ENCODE results near the gene CDV3. TPM values are rescaled to one million over a fixed set of nuclear protein-coding genes. Genes with fewer than 3 reads are reported as not detected.

CDV3 gene
- polyA plus RNA-seq, 3 donors, result 119 to 130 (median 126) TPM

DNA sequence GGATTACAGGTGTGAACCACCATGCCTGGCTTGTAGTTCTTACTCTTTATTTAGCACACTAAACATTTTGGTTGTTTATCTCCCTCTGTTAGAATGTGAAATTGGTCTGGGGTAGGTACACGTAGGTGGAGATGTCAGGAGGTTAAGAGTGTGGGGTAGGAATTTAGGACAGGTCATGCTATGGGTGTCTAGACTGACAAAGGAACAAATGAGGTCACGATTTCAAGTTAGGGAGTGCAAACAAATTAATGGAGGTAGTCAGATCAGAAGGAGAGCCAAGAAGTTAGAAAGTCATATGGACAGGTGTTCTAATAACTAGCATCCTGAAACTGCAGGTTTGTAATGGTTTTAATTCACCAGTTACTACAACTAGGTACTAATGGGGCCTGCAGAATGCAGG is 19.8 kb downstream of the CDV3 start:
- no peak for DNase-seq

- no peak for DNase-seq
Measured at GRCh38 chr3:133595341-133595740, 21.9 kb downstream of the CDV3 start.

DNA sequence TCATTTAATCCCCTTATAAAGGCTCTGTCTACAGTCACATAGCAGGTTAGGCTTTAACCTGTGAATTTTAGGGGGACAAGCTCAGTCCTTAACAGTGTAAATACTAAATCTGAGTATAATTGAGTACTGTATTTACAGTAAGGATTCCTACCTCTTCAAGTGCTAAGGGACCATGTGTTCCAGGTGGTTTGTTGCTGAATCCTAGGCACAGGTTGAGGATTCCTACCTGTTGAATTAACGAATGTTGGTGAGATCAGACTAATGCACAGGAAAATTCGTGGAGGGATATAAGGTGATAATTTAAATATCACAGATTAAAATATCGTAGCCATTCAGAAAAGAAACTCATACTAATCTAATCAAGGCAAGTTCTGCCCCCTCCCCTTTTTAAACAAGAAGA is 24.9 kb downstream of the CDV3 start:
- no peak for DNase-seq

GRCh38 chr3:133599280-133599679 is 25.8 kb downstream of the CDV3 start:
- DNase-seq, result no peak

- no peak for DNase-seq
Measured at GRCh38 chr3:133600572-133601081, 27.1 kb downstream of the CDV3 start.

- no peak for DNase-seq
Measured at GRCh38 chr3:133606342-133606741, 32.9 kb downstream of the CDV3 start.

DNA sequence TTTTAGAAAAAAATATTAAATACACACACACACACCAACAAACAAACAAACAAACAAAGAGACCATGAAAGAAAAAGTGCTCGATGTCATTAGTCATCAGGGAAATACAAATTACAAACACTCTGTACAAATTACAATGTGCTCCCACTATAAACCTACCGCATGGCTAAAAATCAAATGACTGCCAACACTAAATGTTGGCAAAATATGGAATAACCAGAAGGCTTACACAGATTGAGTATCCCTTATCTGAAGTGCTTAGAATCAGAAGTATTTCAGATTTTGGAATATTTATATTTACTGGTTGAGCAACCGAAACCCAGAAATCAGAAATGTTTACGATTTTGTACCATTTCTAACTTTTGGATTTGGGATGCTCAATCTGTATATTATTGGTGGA is 33.4 kb downstream of the CDV3 start:
- DNase-seq, result no peak

GRCh38 chr3:133607816-133608215 is 34.3 kb downstream of the CDV3 start:
- no peak for DNase-seq

- DNase-seq, result no peak
Measured at GRCh38 chr3:133608388-133608787, 34.9 kb downstream of the CDV3 start.

DNA sequence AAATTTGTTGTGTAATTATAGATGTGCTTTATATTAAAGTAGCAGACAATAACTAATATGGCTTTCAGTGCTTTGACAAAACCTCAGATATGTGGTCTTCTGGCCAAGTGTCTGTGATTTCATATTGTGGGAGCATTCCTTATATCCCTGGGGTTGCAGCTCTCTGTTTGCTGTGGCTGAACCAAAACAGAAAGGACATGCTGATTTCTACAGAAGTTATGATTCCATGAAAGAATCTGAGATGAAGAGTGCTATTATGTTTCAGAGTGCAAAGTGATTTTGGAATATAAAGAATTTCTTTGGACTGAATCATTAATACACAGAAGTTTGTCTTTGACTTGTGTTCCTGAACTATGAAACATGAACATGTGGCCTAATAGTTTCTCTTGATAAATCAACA is 36.5 kb downstream of the CDV3 start:
- no peak for DNase-seq

- DNase-seq, result no peak
Measured at GRCh38 chr3:133611534-133611933, 38.0 kb downstream of the CDV3 start.

- no peak for DNase-seq
Measured at GRCh38 chr3:133620066-133620784, 46.7 kb downstream of the CDV3 start.

GRCh38 chr3:133627789-133628188 is 54.3 kb downstream of the CDV3 start:
- no peak for DNase-seq

GRCh38 chr3:133629146-133629545 is 55.7 kb downstream of the CDV3 start:
- no peak for DNase-seq

DNA sequence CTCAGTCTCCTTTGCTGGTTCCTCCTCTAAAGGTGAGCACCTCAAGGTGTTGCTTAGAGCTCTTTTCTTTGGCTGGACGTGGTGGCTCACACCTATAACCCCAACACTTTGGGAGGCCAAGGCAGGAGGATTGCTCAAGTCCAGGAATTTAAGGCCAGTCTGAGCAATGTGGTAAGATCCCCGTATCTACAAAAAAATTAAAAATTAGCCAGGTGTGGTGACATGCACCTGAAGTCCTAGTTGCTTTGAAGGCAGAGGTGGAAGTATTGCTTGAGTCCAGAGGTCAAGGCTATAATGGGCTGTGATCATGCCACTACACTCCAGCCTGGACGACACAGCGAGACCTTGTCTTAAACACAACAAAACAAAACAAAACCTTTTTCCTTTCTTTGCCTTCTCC is 60.0 kb downstream of the CDV3 start:
- no peak for DNase-seq

Other genes starting within 250 kb of the CDV3 start
- under 1 TPM in 2 of 3 donors, not detected in 1; 0.13 to 0.28 TPM for gene BFSP2, start 173.6 kb upstream of the CDV3 start, polyA plus RNA-seq (ENCODE audit: insufficient read length in 3 of 3)
- gene TOPBP1, start 88.3 kb downstream of the CDV3 start, polyA plus RNA-seq (ENCODE audit: insufficient read length in 3 of 3), result 10 to 100 TPM; 40.2 to 45.7 (median 42.0) TPM
- gene TF, start 172.7 kb downstream of the CDV3 start, polyA plus RNA-seq (ENCODE audit: insufficient read length in 3 of 3), result 1 to 10 TPM; 5.8 to 7.9 (median 7.0) TPM
- 10 to 100 TPM; 47.4 to 54.2 (median 53.1) TPM for gene SRPRB, start 232.1 kb downstream of the CDV3 start, polyA plus RNA-seq (ENCODE audit: insufficient read length in 3 of 3)